ENCODE data around the gene ARL11. TPM values are rescaled to one million over a fixed set of nuclear protein-coding genes. Genes with fewer than 3 reads are reported as not detected.

The ARL11 gene
- total RNA-seq, 1 donor from 2014 or later = 1.7 TPM

GRCh38 chr13:49649244-49649962, 21.1 kb downstream of the ARL11 start:
- DNase-seq (ENCODE audit: low spot score) = no peak

- no peak for DNase-seq (ENCODE audit: low spot score)
Observed at GRCh38 chr13:49649963-49650312, 21.6 kb downstream of the ARL11 start.

DNA sequence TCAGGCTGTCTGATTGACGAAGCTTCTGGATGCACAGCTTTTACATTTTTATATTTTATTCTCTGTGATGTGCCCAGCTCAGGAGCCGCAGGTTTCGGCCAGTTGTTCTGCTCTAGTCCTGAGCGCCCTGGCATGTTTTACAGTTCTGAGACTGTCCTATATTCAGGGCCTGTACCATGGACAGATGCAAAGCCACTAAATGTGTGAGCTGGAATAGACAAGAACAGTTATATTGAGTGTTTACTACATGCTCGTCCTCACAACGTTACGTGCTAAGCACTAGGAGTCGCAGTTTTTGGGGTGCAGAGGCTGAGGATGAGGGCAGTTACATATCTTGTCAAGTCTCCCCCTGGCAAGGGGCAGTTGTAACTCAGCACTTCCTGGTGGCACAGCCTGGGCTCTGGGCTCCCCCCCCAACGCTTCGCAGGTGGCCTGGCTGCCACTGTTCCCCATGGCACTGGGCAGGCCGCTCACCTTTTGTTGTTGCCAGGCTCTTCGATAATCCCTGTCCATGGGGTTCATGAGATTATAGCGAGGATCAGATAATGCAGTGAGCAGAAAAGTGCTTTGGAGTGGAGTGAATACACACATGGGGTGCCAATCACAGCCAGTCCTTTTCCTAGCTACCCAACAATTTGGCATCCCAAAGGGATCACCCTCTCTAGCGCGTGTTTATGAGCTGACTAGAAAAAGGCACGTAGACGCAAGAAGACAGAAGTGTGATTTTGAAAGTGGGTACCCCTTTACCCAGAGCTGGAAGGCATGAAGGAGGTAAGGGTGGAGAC, 23.5 kb downstream of the ARL11 start:
- no peak for DNase-seq (ENCODE audit: low spot score)

GRCh38 chr13:49652355-49653305, 24.3 kb downstream of the ARL11 start:
- DNase-seq (ENCODE audit: low spot score) = peak; percentile 46

DNA sequence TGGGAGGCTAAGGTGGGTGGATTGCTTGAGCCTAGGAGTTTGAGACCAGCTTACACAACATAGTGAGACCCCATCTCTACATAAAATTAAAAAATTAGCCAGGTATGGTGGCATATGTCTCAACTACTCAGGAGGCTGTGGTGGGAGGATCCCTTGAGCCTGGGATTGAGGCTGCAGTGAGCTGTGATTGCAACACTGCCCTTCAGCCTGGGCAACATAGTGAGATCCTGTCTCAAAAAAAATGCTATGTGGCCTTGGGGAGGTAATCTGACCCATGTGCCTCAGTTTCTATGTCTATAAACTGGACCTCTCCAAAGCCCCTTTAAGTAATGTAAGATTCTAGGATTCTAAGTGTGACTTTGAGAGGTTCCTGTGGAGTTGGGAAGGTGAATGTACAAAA, 25.2 kb downstream of the ARL11 start:
- no peak for DNase-seq (ENCODE audit: low spot score)

DNA sequence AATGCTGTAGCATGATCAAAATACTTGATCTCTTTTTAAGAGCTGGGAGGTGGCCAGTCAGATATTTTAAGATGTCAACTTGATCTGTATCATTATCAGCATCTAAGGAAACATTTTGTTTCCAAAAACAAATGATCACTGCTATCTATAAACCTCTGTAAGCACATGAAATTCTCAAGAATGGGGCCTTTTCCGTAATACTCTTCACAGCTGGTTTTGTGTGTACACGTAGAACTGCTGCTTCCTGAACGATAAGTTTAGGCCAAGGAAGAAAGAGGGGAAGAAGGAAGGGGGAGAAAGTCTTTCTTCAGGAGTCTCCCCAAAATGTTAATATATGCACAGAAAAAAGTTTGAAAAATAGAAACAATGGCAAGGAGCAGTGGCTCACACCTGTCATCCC, 25.7 kb downstream of the ARL11 start:
- no peak for DNase-seq (ENCODE audit: low spot score)

DNA sequence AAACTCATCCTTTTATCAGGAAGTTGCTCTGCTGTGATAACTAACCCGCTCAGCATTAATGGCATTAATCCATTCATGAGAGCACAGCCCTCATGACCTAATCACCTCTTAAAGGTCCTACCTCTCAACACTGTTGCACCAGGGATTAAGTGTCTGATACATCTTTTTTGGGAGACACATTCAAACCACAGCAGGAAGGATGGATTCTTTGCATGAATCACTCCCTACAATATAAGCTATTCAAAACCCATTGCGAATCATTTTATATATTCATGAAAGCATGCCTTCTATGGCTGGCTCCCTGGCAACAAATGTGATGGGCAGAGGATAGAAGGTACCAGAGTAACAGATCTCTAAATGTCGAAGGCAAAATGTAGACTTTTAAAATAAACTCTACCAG, 27.6 kb downstream of the ARL11 start:
- DNase-seq (ENCODE audit: low spot score) = no peak

GRCh38 chr13:49657241-49657641, 28.9 kb downstream of the ARL11 start:
- DNase-seq (ENCODE audit: low spot score) = no peak

- DNase-seq (ENCODE audit: low spot score) = no peak
Observed at GRCh38 chr13:49664606-49665005, 36.3 kb downstream of the ARL11 start.

GRCh38 chr13:49667773-49668172, 39.5 kb downstream of the ARL11 start:
- no peak for DNase-seq (ENCODE audit: low spot score)

DNA sequence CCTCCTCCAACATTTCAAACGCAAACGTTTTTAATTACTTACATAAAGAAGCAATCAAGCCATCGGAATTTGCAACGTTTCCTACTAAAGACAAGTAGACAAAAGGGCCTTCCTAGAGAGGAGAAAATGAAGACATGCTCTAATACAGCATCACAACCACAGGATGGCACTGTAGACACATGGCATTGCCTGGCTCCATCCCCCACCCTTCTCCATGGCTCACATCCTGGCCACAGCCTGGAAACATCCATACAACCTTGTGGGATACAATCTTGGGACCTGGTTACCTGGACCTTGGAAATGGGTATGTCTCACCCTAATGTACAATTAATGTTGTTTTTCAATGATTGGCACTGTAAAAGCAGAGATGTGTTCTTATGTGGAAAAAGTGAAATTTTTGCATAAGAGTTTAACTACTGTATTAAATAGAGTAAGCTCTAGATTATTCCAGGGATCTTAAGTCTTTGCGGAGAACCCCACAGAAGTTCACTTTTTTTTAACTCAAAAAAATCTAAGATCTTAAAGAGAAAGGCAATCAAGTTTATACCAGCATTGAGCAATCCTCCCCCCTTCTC, 41.5 kb downstream of the ARL11 start:
- DNase-seq (ENCODE audit: low spot score) = no peak

- no peak for DNase-seq (ENCODE audit: low spot score)
Observed at GRCh38 chr13:49670828-49671227, 42.5 kb downstream of the ARL11 start.

- no peak for DNase-seq (ENCODE audit: low spot score)
Observed at GRCh38 chr13:49676581-49677298, 48.4 kb downstream of the ARL11 start.

- no peak for DNase-seq (ENCODE audit: low spot score)
Observed at GRCh38 chr13:49678191-49678914, 50.0 kb downstream of the ARL11 start.

DNA sequence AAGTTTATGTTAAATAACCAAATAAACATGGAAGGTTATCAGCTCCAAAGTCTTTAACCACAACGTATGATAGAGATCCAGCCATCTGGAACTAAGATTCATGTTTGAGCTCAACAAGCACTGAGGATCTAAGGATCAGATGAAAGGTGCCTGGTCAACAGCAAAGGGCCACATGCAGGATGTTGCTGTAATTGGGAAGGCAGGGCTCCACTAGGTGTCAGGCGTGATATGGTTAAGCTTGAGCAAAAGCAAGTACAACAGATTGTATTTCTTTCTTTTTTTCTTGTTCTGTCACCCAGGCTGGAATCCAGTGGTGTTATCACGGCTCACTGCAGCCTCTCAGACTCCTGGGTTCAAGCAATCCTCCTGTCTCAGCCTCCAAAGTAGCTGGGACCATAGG, 50.9 kb downstream of the ARL11 start:
- no peak for DNase-seq (ENCODE audit: low spot score)

GRCh38 chr13:49681842-49682435, 53.6 kb downstream of the ARL11 start:
- no peak for DNase-seq (ENCODE audit: low spot score)
